GM12892 (cell line): Measurements from ENCODE around the gene AP1B1.

Experiments used
- POLR2A ChIP-seq: IDR thresholded peaks from 2 replicates; pipeline ENCODE4 v1.6.1; 2011; ENCODE audit warnings: low read depth, low read length, control low read depth
- POLR2AphosphoS5 ChIP-seq: IDR thresholded peaks from 2 replicates; pipeline ENCODE4 v1.6.1; 2011; ENCODE audit warnings: low read depth, low read length, control low read depth
- TAF1 ChIP-seq: IDR thresholded peaks from 2 replicates; pipeline ENCODE4 v1.6.1; 2011; ENCODE audit warnings: low read depth, mild to moderate bottlenecking, control low read depth, low read length, borderline replicate concordance

DNA sequence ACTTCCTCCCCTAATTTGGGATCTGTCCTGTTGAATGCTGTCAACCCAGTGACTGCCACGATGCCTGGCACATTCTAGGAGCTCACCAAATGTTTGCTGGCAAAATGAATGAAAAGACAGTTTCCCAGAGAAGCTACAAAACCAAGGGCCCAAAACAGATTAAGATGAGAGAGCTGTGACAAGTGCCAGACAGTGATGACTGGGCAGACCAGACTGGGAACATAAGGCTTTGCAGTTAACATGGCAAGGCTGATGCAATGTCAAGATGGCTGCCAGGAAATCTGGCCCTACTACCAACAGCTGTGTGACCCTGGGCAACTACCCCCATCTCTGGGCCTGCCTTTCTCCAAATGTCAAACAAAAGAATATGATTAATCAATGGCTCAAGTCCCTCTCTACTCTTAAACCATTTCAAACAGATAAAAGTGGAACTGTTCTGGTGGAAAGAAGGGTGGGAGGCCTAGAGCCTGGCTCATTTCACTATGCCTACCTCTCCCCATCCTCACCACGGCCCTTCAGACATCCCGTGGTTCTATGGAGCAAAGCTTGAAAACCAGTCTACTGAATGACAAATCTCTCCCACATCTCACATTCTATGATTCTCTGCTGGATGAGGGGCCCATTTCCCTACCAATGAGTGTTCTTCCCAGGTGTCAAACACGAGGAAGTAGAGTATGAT is 12.8 kb downstream of the AP1B1 start:
- TF ChIP-seq POLR2A (no peak), TAF1 (no peak), POLR2AphosphoS5 (no peak)
